ENCODE measurements around the gene PMPCA. TPM values are rescaled to one million over a fixed set of nuclear protein-coding genes. Genes with fewer than 3 reads are reported as not detected.

Gene PMPCA
- total and polyA plus RNA-seq, 3 experiments from 2014 or later, result 39.2 to 101 (median 96.4) TPM

DNA sequence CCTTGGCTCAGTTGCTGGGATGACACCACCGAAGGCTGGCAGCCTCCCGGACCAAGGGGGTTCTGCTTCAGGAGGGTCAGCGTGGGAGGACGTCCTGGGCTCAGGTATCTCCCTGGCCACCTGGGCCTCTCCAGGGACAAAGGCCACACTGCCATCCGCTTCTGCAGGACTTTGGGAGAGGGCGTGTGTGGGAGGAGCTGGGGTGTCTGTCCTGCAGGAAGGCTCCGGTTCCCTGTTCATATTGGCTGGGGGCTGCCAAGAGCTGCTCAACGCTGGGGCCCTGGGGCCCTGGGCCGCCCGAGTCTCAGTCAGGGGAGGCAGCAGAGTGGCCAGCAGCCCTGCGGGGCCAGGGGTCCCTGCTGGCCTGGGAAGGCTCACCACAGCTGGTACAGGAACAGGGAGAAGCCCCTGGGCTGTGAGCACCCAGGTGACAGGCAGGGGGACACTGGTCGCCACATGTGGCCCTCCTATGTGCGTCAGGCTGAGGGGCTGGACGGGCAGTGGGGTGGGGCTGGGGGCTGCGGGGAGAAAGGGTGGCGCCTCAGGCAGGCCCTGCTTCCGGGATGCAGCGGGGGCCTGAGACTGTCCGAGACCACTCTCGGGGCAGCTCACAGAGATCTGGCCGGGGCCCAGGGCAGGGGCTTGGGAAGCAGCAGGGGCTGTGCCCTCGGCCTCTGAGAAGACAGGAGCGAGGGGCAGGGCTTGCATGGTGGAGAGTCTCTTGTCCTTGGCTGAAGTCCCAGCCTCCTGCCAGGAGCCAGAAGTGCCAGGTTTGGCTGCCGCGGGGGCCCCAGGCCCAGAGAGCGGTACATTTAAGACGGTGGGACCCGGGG is 32.1 kb upstream of the PMPCA start:
- Mint-ChIP-seq H3K27me3 (no peaks in the 10 kb centered on the region), H3K27ac (no peak overlapping the region), H3K9me3 (no peaks in the 10 kb centered on the region), H3K4me3 (no peak overlapping the region), H3K4me1 (no peaks in the 10 kb centered on the region), H3K36me3 (peaks cover 0 to 27% (median 0%) of the 10 kb centered on the region in 3 donors)
- DNase-seq, result peak in 1 of 5 donors; percentile 50
- Histone ChIP-seq H3K9me3 (ENCODE audit: low read length) (no peaks in the 10 kb centered on the region), H3K4me3 (ENCODE audit: low read length) (no peak overlapping the region), H3K27ac (ENCODE audit: low read depth, low read length) (no peak overlapping the region), H3K4me1 (ENCODE audit: insufficient read depth, low read length) (no peaks in the 10 kb centered on the region), H3K36me3 (ENCODE audit: insufficient read depth, low read length) (no peaks in the 10 kb centered on the region), H3K27me3 (ENCODE audit: insufficient read depth, low read length, poor library complexity, severe bottlenecking) (no peaks in the 10 kb centered on the region)
- ChIA-PET POLR2A (no interaction called here), CTCF (no interaction called here)

DNA sequence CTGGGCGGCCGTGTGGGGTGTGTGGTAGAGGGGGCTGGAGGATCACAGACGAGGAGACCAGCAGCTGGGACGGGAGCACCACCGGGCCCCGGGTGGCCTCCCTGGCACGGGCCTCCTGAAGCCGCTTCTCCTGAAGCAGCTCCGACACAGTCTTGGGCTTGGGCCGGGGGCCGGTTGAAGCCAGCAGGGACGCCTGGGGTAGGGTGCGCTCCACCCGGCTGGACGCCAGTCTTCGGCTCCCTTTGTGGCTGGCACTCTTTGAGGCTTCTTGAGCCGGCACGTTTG is 31.5 kb upstream of the PMPCA start:
- peaks cover 0 to 32% (median 0%) of the 10 kb centered on the region in 3 donors for H3K36me3 Mint-ChIP-seq
- Histone ChIP-seq H3K27ac (ENCODE audit: low read depth, low read length) (no peak overlapping the region), H3K27me3 (ENCODE audit: insufficient read depth, low read length, poor library complexity, severe bottlenecking) (no peaks in the 10 kb centered on the region), H3K9me3 (ENCODE audit: low read length) (no peaks in the 10 kb centered on the region), H3K4me1 (ENCODE audit: insufficient read depth, low read length) (no peaks in the 10 kb centered on the region), H3K36me3 (ENCODE audit: insufficient read depth, low read length) (no peaks in the 10 kb centered on the region), H3K4me3 (ENCODE audit: low read length) (no peak overlapping the region)
- H3K4me3 Mint-ChIP-seq, result no peak overlapping the region
- no peaks in the 10 kb centered on the region for H3K9me3 Mint-ChIP-seq
- peaks cover 0 to 1% (median 1%) of the 10 kb centered on the region in 3 donors for H3K4me1 Mint-ChIP-seq
- no peak overlapping the region for H3K27ac Mint-ChIP-seq
- DNase-seq, result no peak
- ChIA-PET CTCF (no interaction called here), POLR2A (no interaction called here)
- H3K27me3 Mint-ChIP-seq, result no peaks in the 10 kb centered on the region

- DNase-seq, result no peak
- peaks cover 0 to 6% (median 6%) of the 10 kb centered on the region in 3 donors for H3K4me1 Mint-ChIP-seq
- H3K27ac Mint-ChIP-seq, result peak overlapping the region in 1 of 8 donors; percentile 14
- H3K4me3 Mint-ChIP-seq, result no peak overlapping the region
- H3K27me3 ChIP-seq (ENCODE audit: insufficient read depth, low read length, poor library complexity, severe bottlenecking), result no peaks in the 10 kb centered on the region
- no peak overlapping the region for H3K4me3 ChIP-seq (ENCODE audit: low read length)
- POLR2A ChIA-PET, result no interaction called here
- no peaks in the 10 kb centered on the region for H3K27me3 Mint-ChIP-seq
- peaks cover 0 to 36% (median 0%) of the 10 kb centered on the region in 3 donors for H3K36me3 Mint-ChIP-seq
- no peak overlapping the region for H3K27ac ChIP-seq (ENCODE audit: low read depth, low read length)
- H3K9me3 ChIP-seq (ENCODE audit: low read length), result no peaks in the 10 kb centered on the region
- H3K9me3 Mint-ChIP-seq, result no peaks in the 10 kb centered on the region
- H3K4me1 ChIP-seq (ENCODE audit: insufficient read depth, low read length), result peaks cover 3% of the 10 kb centered on the region
- CTCF ChIA-PET, result no interaction called here
- no peaks in the 10 kb centered on the region for H3K36me3 ChIP-seq (ENCODE audit: insufficient read depth, low read length)
These were observed 31.1 kb upstream of the PMPCA start for GRCh38 chr9:136379401-136379800.

- peaks cover 8% of the 10 kb centered on the region for H3K4me1 ChIP-seq (ENCODE audit: insufficient read depth, low read length)
- no peaks in the 10 kb centered on the region for H3K9me3 ChIP-seq (ENCODE audit: low read length)
- ChIA-PET CTCF (no interaction called here), POLR2A (no interaction called here)
- no peak overlapping the region for H3K4me3 Mint-ChIP-seq
- no peaks in the 10 kb centered on the region for H3K27me3 Mint-ChIP-seq
- H3K27ac Mint-ChIP-seq, result no peak overlapping the region
- no peak overlapping the region for H3K4me3 ChIP-seq (ENCODE audit: low read length)
- no peak overlapping the region for H3K27ac ChIP-seq (ENCODE audit: low read depth, low read length)
- H3K27me3 ChIP-seq (ENCODE audit: insufficient read depth, low read length, poor library complexity, severe bottlenecking), result no peaks in the 10 kb centered on the region
- peaks cover 4 to 11% (median 11%) of the 10 kb centered on the region in 3 donors for H3K4me1 Mint-ChIP-seq
- no peaks in the 10 kb centered on the region for H3K36me3 ChIP-seq (ENCODE audit: insufficient read depth, low read length)
- peaks cover 4 to 41% (median 4%) of the 10 kb centered on the region in 3 donors for H3K36me3 Mint-ChIP-seq
- H3K9me3 Mint-ChIP-seq, result no peaks in the 10 kb centered on the region
- DNase-seq, result no peak
These were observed 30.6 kb upstream of the PMPCA start for GRCh38 chr9:136379891-136380290.

DNA sequence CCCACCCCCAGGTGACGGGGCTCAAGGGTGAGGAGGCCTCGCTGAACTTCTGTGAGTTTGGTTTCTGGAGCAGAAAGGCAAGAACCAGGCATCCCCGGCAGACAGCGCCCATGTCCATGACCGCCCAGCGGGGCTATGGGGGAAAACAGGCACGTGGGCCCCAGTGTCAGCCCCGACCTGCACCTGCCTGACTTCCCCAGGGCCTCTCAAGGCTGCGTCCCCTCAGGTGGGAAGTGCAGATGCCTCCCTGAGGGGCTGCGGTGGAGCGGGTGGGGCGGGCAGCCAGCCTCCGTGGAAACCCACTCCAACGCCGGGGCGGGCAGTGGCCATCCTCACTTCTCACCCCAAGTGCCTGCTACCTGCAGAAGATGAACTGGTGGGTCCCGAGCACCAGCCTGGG is 30.1 kb upstream of the PMPCA start:
- peaks cover 12% of the 10 kb centered on the region for H3K4me1 ChIP-seq (ENCODE audit: insufficient read depth, low read length)
- ChIA-PET POLR2A (no interaction called here), CTCF (no interaction called here)
- peaks cover 9 to 16% (median 16%) of the 10 kb centered on the region in 3 donors for H3K4me1 Mint-ChIP-seq
- H3K36me3 ChIP-seq (ENCODE audit: insufficient read depth, low read length), result no peaks in the 10 kb centered on the region
- H3K4me3 ChIP-seq (ENCODE audit: low read length), result no peak overlapping the region
- no peak overlapping the region for H3K27ac ChIP-seq (ENCODE audit: low read depth, low read length)
- no peaks in the 10 kb centered on the region for H3K27me3 ChIP-seq (ENCODE audit: insufficient read depth, low read length, poor library complexity, severe bottlenecking)
- no peaks in the 10 kb centered on the region for H3K9me3 Mint-ChIP-seq
- no peak overlapping the region for H3K4me3 Mint-ChIP-seq
- H3K9me3 ChIP-seq (ENCODE audit: low read length), result no peaks in the 10 kb centered on the region
- H3K27me3 Mint-ChIP-seq, result no peaks in the 10 kb centered on the region
- H3K36me3 Mint-ChIP-seq, result peaks cover 4 to 43% (median 6%) of the 10 kb centered on the region in 3 donors
- H3K27ac Mint-ChIP-seq, result peak overlapping the region in 1 of 8 donors; percentile 41
- DNase-seq, result no peak

DNA sequence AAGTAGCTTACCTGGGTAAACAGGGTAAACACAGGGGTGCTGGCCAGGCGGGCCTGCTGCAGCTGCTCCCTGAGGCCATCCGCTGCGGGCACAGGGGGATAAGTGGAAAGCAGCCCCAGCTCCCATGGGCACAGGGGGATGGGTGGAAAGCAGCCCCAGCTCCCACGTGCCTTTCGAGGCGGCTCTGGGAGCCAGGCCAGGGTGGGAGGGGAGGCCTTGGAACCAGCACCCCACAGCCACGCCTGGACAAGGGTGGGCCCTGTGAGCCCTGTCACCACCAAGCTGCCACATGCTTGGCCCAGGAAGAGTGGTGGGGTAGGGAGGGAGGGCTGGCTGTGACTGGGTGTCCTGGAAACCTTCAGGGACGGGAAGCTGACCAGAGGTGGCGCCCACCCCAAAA is 29.1 kb upstream of the PMPCA start:
- Histone ChIP-seq H3K27me3 (ENCODE audit: insufficient read depth, low read length, poor library complexity, severe bottlenecking) (no peaks in the 10 kb centered on the region), H3K9me3 (ENCODE audit: low read length) (no peaks in the 10 kb centered on the region), H3K4me3 (ENCODE audit: low read length) (no peak overlapping the region), H3K36me3 (ENCODE audit: insufficient read depth, low read length) (no peaks in the 10 kb centered on the region), H3K27ac (ENCODE audit: low read depth, low read length) (no peak overlapping the region), H3K4me1 (ENCODE audit: insufficient read depth, low read length) (peaks cover 21% of the 10 kb centered on the region)
- H3K27me3 Mint-ChIP-seq, result no peaks in the 10 kb centered on the region
- POLR2A ChIA-PET, result no interaction called here
- no peak for DNase-seq
- no peaks in the 10 kb centered on the region for H3K9me3 Mint-ChIP-seq
- no peak overlapping the region for H3K27ac Mint-ChIP-seq
- H3K36me3 Mint-ChIP-seq, result peaks cover 4 to 48% (median 8%) of the 10 kb centered on the region in 3 donors
- no peak overlapping the region for H3K4me3 Mint-ChIP-seq
- peaks cover 19 to 25% (median 24%) of the 10 kb centered on the region in 3 donors for H3K4me1 Mint-ChIP-seq
- CTCF ChIA-PET, result no interaction called here

- CTCF ChIA-PET, result interaction anchor here (1.0 kb wide), 1 partner anchor 19 kb away, joined by 3 read pairs; no protein-coding TSS in a partner anchor
- no peak for DNase-seq
These were observed 28.4 kb upstream of the PMPCA start for GRCh38 chr9:136381966-136382513.

DNA sequence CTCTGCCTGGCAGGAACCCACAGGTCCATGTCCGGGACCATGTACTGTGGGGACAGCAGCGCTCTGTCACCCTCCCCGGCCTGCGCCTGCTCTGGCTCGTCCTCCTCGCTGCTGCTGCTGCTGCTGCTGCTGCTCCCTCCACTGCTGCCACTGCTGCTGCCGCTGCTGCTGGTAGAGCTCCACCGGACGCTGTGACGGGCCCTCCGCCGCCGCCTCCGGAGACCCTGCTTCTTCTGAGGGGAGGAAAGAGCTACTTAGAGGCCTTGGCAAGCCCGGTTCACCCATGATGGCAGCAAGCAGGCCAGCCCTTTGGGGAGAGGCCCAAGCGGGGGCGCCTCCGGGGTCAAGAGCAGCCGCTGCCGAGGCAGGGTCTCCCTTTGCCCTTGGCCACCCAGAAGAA is 27.0 kb upstream of the PMPCA start:
- Histone ChIP-seq H3K36me3 (ENCODE audit: insufficient read depth, low read length) (no peaks in the 10 kb centered on the region), H3K9me3 (ENCODE audit: low read length) (no peaks in the 10 kb centered on the region), H3K27me3 (ENCODE audit: insufficient read depth, low read length, poor library complexity, severe bottlenecking) (no peaks in the 10 kb centered on the region), H3K4me3 (ENCODE audit: low read length) (no peak overlapping the region), H3K27ac (ENCODE audit: low read depth, low read length) (no peak overlapping the region), H3K4me1 (ENCODE audit: insufficient read depth, low read length) (peaks cover 21% of the 10 kb centered on the region)
- ChIA-PET POLR2A (no interaction called here), CTCF (no interaction called here)
- Mint-ChIP-seq H3K36me3 (peaks cover 4 to 61% (median 15%) of the 10 kb centered on the region in 3 donors), H3K27me3 (peaks cover 0 to under 1% of the 10 kb centered on the region in 2 donors), H3K9me3 (no peaks in the 10 kb centered on the region), H3K4me1 (peaks cover 19 to 27% (median 25%) of the 10 kb centered on the region in 3 donors), H3K4me3 (no peak overlapping the region), H3K27ac (no peak overlapping the region)
- DNase-seq, result no peak

More at GRCh38 chr9:136381966-136382513, 28.4 kb upstream of the PMPCA start:
- Histone ChIP-seq H3K4me3 (ENCODE audit: low read length) (no peak overlapping the region), H3K27ac (ENCODE audit: low read depth, low read length) (no peak overlapping the region), H3K4me1 (ENCODE audit: insufficient read depth, low read length) (peaks cover 21% of the 10 kb centered on the region), H3K27me3 (ENCODE audit: insufficient read depth, low read length, poor library complexity, severe bottlenecking) (no peaks in the 10 kb centered on the region), H3K9me3 (ENCODE audit: low read length) (no peaks in the 10 kb centered on the region), H3K36me3 (ENCODE audit: insufficient read depth, low read length) (no peaks in the 10 kb centered on the region)
- Mint-ChIP-seq H3K36me3 (peaks cover 4 to 50% (median 8%) of the 10 kb centered on the region in 3 donors), H3K4me1 (peaks cover 19 to 25% (median 25%) of the 10 kb centered on the region in 3 donors), H3K4me3 (no peak overlapping the region), H3K27ac (no peak overlapping the region), H3K9me3 (no peaks in the 10 kb centered on the region), H3K27me3 (no peaks in the 10 kb centered on the region)
- POLR2A ChIA-PET, result no interaction called here

Data from CD8-positive, alpha-beta memory T cell (primary cell).